IPS-11a (cell line): ENCODE measurements around the gene LNX1.
"Not testable (repeated sequence)": the region's sequence is repeated elsewhere in the genome, so short reads cannot be mapped to it uniquely, and the experiment has no call there.

ENCODE experiments used
- H3K4me3 ChIP-seq: one replicate; pipeline ENCODE4 v1.5.1; 2013; ENCODE audit warnings: low read depth, low read length, control low read depth

The LNX1 gene

GRCh38 chr4:53476232-53477037 is 114.9 kb downstream of the LNX1 start:
- peak overlapping the region; percentile 4 for H3K4me3 ChIP-seq

DNA sequence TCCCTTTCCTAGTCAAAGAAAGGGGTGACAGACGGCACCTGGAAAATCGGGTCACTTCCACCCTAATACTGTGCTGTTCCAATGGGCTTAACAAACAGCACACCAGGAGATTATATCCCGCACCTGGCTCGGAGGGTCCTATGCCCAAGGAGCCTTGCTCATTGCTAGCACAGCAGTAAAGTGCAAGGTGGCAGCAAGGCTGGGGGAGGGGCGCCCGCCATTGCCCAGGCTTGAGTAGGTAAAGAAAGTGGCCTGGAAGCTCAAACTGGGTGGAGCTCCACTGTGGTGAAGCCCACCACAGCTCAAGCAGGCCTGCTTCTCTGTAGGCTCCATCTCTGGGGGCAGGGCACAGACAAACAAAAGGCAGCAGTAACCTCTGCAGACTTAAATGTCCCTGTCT is 124.7 kb downstream of the LNX1 start:
- H3K4me3 ChIP-seq, result not testable (repeated sequence)

- no peak overlapping the region for H3K4me3 ChIP-seq
Measured at GRCh38 chr4:53465891-53466290, 125.4 kb downstream of the LNX1 start.

DNA sequence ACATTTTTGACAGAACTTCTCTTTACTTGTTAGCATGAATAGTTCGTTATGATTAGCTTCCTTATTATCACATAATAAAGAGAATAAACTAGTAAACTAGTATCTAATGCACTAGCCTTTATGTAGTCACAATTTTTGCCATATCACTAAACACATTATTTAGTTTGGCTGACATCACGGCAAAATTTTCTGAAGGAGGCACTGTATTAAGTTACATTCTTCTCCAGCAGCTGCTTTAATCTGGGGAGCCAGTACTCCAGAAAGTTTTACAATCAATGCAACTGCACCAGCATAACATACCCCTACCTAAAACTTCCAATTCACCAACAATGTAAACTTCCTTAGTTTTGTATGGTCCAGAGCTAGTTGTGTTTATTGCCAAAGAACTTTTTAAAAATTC is 126.0 kb downstream of the LNX1 start:
- H3K4me3 ChIP-seq, result no peak overlapping the region

DNA sequence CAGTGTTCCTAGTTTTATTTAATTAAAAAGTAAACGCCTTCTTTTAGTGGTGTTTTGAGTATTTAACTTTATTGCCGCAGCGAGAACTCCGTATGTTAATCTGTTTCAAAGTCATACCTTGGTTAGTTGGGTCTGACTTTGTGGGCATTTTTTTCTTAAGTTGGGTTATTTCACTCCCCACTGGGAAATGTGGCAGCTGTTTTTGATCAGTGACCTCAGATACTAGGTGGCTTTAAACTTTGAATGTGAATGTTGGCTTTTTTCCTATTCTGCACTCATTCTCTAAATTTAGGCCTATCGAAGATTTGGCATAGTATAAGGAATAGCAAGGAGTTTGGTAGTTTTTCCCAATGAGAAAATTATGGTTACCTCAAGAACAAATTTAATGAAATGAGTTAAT is 127.9 kb downstream of the LNX1 start:
- no peak overlapping the region for H3K4me3 ChIP-seq

DNA sequence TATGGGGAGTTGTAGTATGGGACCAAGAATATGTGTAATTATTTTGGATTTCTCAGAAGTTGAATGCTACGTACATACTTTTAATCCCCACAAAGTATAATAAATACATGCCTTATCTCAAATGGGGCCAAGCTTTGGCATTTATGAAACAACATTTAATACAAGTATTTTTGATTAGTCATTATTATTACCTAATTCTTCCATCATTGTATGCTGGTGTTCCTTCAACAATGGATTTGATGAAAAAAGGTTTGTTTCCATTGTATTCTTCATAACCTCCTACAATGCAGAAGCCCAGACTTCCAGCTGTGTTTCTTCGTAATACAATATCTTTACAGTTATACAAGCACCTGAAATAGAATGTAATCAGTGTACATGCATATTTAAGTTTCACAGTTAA is 130.0 kb downstream of the LNX1 start:
- H3K4me3 ChIP-seq, result no peak overlapping the region

DNA sequence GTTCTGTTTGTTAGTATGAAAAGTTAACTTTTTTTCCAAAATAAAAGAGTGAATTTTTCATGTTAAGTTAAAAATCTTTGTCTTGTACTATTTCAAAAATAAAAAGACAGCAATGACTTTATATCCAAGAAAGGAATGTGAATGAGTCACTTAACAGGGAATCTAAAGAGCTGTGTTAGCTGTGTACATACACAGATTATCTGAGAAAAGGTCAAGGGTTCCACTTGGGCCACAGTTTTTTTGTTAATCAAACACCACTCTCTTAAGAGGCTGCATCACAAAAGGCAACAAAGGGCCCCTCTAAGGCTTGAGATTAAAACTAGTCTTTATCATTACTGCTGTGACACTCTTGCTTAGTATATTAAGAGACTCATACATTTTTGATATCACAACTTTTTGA is 131.7 kb downstream of the LNX1 start:
- H3K4me3 ChIP-seq, result no peak overlapping the region

GRCh38 chr4:53456178-53456577 is 135.1 kb downstream of the LNX1 start:
- no peak overlapping the region for H3K4me3 ChIP-seq

DNA sequence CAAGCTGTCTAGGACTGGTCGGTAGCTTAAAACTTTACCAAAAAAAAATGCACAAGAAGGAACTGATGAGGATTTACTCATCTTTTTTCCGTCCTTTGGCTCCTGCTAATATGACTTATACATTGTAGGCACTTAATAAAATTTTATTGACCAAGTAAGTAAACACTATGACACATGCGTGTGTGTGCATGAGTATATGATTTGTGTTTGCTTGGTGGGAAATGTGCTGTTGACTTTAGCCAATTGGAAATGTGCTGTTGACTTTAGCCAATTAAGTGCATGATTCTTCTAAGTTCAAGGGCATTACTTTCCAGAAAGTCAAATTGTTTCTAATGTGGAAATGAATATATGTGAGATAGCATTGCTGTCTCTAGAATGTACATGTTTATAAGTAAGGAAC is 135.5 kb downstream of the LNX1 start:
- H3K4me3 ChIP-seq, result no peak overlapping the region

DNA sequence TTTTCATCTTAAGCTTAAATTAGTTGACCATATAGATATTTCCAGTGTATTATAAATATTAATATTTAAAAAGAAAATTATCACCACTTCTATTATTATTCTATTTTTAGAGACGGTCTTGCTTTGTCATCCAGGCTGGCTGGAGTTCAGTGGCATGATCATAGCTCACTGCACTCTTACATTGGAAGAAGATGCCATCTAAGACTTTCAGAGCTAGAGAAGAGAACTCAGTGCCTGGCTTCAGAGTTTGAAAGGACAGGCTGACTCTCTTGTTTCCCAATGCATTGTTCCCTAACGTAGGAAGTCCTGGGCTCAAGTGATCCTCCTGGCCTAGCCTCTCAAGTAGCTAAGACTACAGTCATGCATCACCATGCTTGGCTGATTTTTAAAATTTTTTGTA is 137.9 kb downstream of the LNX1 start:
- no peak overlapping the region for H3K4me3 ChIP-seq

- H3K4me3 ChIP-seq, result no peak overlapping the region
Measured at GRCh38 chr4:53450773-53451172, 140.5 kb downstream of the LNX1 start.

- H3K4me3 ChIP-seq, result no peak overlapping the region
Measured at GRCh38 chr4:53444954-53445353, 146.3 kb downstream of the LNX1 start.

GRCh38 chr4:53441564-53441963 is 149.7 kb downstream of the LNX1 start:
- no peak overlapping the region for H3K4me3 ChIP-seq

GRCh38 chr4:53436251-53436650 is 155.0 kb downstream of the LNX1 start:
- H3K4me3 ChIP-seq, result no peak overlapping the region

DNA sequence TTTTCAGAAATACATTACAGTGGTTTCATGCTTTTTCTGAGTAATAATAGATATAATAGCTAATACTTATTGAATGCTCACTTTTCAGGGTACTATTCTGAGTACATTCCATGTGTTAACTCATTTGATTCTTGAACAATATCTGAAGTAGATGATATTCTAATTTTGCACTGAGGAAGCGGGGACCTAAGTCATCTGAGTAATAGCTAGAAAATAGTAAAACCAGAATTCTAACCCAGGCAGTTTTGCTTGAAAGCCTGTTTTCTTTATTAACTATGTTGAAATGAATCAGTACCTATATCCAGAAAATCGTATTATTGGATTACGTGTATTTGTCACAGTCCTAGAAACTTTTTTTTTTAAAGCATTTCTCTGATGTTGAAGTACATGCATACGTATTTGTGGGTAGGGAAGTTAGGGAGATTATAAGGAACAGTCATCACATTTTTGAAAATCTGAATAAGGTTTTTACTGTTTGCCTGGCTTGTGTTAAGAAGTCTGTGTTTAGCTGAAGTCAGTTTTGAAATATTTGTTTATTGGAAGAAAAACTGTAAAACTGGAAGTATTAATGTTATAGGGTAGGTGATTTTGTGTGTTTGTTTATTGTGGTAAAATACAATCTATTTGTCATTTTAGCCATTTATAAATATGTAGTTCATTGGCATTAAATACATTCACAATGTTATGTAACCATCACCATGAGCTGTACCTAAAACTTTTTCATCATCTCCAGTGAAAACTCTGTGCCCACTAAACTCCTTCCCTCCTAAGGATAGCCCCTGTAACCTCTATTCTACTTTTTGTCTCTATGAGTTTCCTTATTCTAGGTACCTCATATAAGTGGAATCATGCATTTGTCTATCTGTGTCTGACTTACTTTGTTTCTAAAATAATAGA is 158.5 kb downstream of the LNX1 start:
- no peak overlapping the region for H3K4me3 ChIP-seq

GRCh38 chr4:53431052-53431451 is 160.2 kb downstream of the LNX1 start:
- H3K4me3 ChIP-seq, result no peak overlapping the region

GRCh38 chr4:53427366-53427765 is 163.9 kb downstream of the LNX1 start:
- H3K4me3 ChIP-seq, result no peak overlapping the region

- no peak overlapping the region for H3K4me3 ChIP-seq
Measured at GRCh38 chr4:53424280-53424679, 167.0 kb downstream of the LNX1 start.

GRCh38 chr4:53422367-53422766 is 168.9 kb downstream of the LNX1 start:
- H3K4me3 ChIP-seq, result no peak overlapping the region

GRCh38 chr4:53421791-53422190 is 169.5 kb downstream of the LNX1 start:
- no peak overlapping the region for H3K4me3 ChIP-seq

DNA sequence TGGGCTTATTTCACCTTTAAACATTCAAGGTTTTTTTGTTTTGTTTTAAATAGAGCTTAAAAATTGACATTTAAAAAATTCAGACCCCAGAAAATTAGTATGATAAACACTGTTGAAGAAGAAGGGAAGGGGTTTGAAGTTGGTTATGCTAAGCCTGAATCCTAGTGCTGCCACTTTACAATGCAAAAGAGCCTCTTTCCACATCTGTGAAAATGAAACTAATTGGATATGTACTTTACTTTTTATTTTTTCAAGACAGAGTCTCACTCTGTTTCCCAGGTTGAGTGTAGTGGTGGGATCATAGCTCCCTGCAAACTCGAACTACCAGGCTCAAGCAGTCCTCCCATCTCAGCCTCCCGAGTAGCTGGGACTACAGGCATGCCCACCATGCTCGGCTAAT is 172.1 kb downstream of the LNX1 start:
- no peak overlapping the region for H3K4me3 ChIP-seq

GRCh38 chr4:53409479-53409878 is 181.8 kb downstream of the LNX1 start:
- H3K4me3 ChIP-seq, result not testable (repeated sequence)
